Hematopoietic multipotent progenitor cell treated with erythropoietin and hydrocortisone succinate and interleukin-3 and kit ligand, for 4 days (in vitro differentiated cells): Measurements from ENCODE around the gene UBR4.
"Not testable (repeated sequence)": the region's sequence is repeated elsewhere in the genome, so short reads cannot be mapped to it uniquely, and the experiment has no call there.

ENCODE experiments used
- DNase-seq: peaks from one replicate; pipeline ENCODE4 v3.0.0-alpha.2; 2015

The UBR4 gene

GRCh38 chr1:19209990-19210771 lies at the start of gene UBR4:
UBR4 (minus strand) TSS chr1:19210266; CDS start chr1:19210248, 18 bp downstream.
- peak; percentile 98 for DNase-seq

DNA sequence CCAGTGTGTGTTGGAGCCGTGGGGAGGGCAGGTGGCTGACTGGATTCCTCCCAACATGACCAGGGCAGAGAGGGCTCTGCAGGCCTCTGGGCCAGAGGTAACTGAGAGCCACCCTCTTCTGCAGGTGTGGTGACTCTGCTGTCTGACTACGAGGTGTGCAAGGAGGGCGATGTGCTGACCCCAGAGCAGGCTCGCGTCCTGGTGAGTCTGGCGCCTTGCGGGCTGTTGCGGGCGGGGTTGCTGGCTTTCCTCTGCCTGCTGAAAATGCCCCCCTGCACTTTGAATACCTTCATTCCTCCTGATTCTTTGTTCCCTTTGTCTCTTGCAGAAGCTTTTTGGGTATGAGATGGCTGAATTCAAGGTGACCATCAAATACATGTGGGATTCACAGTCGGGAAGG lies 48.3 kb upstream of the UBR4 start:
- DNase-seq: no peak

DNA sequence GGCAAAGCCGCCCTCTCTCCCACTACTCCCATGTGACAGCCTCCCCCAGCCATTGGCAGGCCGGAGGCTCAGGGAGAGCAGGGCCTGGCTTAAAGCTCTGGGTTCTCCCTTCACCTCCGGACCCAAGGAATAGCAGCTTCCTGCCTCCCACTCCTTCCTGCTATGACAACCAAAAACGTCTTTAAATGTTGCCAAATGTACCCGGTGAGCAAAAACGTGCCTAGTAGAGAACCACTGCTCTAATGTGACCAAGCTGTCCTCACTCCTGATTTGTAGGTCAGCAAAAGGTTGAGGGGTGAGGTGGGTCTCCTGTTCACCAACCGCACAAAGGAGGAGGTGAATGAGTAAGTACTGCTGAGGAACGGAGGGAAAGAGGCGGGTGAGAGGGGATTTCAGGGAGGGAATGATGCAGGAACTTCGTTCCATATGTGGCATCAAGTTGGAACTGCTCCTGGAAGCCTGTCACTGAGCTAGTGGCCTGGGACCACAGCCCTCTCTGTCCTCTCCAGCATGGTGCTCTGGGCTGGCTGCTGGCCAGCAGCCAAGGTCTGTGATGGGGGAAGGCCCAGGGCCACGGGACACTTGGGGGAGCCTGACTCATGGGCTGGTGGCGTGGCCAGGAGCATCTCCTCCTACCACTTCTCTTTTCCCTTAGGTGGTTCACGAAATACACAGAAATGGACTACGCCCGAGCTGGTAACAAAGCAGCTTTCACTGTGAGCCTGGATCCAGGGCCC lies 47.3 kb upstream of the UBR4 start:
- no peak for DNase-seq

- not testable (repeated sequence) for DNase-seq
Measured at GRCh38 chr1:19256301-19256700, 46.2 kb upstream of the UBR4 start.

DNA sequence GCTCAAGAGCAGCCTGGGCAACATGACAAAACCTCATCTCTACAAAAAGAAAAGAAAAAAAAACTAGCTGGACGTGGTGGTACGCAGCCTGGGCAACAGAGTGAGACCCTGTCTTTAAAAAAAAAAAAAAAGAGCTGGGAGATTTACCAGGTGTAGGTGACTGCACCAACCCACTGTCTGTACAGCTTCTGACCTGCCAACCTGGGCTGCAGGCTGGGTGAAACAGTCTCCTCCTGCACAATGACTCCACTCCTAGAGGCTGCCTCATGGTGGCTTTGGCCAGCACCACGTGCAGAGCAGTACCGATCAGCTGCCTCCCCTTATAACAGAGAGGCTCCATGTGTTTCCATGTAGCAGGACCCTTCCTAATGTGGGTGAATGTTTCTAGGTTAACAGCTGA lies 45.2 kb upstream of the UBR4 start:
- no peak for DNase-seq

- no peak for DNase-seq
Measured at GRCh38 chr1:19254416-19254815, 44.4 kb upstream of the UBR4 start.

DNA sequence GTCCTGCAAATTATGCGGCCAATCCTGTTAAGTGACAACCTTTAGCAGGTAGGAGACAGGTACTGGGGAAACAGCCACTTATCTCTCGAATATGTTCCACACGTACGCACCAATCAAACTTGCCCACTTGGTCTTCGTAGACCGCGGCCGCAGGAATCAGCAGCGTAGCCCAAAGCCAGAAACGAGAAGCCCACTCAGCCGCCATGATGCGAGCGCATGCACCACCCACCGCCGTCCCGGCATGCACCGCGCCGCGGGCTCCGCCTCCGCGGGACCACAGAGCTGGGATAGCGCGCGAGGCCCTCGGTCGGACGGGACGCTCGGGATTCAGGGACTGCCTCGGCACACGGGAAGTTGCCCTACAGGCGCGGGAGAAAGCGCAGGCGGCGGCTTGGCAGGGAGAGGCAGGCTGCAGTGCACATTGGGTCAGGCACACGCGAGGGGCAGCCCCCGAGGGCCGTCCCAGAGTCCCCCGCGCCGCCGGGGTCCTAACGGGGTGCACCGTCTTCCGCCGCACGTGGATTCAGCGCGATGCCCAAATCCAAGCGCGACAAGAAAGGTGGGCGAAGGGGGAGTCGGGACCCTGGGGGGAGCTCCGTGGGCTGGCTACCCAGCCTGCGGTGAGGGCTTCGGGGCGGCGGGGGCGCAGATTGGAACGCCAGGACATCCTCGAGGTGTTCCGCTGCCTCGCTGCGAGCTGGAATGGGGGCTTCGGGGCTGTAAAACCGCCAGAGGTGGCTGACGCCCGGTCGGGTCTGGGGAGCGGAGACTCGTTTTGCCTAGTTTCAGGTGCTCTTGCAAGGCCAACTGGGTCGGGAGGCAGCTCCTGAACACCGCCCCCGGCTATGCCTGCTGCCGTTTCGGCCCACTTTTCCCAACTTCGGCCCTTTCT lies 41.5 kb upstream of the UBR4 start, which contains the start of the genes EMC1 and MRTO4:
EMC1 (minus strand) TSS at position 220 of the 892 bp plus-strand sequence; CDS start at position 205, 15 bp downstream.
MRTO4 (plus strand) TSS at position 501 of the 892 bp plus-strand sequence; CDS start at position 532, 31 bp downstream.
- DNase-seq: peak; percentile 93

DNA sequence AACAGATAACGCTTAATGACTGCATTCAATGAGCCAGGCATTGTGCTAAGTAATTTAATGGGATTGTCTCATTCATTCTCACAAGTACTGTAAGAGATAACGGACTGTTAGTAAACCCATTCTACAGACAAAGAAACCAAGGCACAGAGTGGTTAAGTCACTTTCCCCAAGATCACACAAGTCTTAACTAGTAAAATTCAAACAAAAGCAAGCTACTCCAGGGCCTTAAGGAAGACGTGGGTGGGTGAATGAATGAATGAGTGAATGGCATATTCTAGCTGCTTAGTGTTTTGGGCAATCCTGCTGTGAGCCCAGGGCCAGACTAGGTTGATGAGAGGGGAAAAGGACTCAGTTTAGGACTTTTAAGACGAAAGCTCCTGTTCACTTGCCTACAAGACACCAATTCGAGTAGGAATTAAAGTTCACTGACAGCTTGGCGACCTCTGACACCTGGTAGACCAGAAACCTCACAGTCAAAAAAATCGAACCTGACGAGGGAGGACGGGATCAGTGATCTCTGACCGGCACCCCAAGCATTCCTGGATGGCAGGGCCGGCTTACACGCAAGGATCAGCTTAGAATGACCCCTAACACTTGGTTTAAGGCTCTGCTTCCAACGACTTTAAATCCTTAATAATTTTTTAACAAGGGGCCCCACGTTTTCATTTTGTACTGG lies 40.7 kb upstream of the UBR4 start:
- peak; percentile 40 for DNase-seq

- peak; percentile 84 for DNase-seq
Measured at GRCh38 chr1:19240673-19241538, 30.8 kb upstream of the UBR4 start.

- DNase-seq: no peak
Measured at GRCh38 chr1:19239876-19240275, 29.8 kb upstream of the UBR4 start.

- no peak for DNase-seq
Measured at GRCh38 chr1:19234224-19234623, 24.2 kb upstream of the UBR4 start.

- DNase-seq: peak; percentile 25
Measured at GRCh38 chr1:19232524-19232846, 22.4 kb upstream of the UBR4 start.

DNA sequence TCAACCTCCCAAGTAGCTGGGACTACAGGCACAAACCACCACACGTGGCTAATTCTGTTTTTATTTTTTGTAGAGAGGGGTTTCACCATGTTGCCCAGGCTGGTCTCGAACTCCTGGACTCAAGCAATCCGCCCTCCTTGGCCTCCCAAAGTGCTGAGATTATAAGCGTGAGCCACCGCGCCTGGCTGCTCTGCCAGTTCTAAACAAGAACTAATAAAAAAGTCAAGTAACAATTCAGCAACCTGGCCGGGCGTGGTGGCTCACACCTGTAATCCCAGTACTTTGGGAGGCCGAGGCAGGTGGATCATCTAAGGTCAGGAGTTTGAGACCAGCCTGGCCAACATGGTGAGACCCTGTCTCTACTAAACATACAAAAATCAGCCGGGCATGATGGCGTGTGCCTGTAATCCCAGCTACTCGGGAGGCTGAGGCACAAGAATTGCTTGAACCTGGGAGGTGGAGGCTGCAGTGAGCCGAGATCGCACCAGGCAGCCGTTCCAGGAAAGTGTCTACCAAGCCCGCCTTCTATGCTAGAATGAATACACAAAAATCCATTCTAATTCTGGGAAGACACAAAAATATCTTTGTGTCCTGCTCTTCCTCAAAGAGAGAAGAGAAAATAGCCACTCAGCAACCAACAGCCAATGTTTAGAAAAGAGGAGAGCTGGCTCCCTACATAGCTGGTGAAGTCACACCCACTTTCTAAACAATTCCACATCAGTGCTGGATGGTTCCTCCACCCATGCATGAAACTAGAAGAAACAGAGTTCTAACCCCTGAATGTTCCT lies 21.9 kb upstream of the UBR4 start:
- DNase-seq: not testable (repeated sequence)

- DNase-seq: no peak
Measured at GRCh38 chr1:19229828-19230325, 19.8 kb upstream of the UBR4 start.

DNA sequence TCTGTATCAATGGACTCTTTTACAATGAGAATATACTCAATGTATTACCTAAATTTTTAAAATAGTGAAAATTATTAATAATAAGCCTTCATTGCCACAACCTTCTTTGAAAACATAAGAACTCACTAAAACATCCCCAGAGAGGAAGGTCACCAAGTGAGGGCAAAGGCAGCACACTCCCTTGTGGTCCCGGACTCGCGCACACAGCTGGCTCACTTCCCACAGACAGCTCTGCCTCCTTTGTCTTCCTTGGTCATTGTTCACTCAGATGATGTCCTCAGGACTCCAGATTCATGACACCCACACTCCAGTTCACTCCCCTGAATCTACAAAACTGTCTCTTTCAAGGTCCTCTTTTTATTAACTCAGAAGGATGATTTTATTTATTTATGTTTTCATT lies 19.2 kb upstream of the UBR4 start:
- DNase-seq: no peak

- DNase-seq: no peak
Measured at GRCh38 chr1:19222979-19223824, 13.1 kb upstream of the UBR4 start.

- no peak for DNase-seq
Measured at GRCh38 chr1:19222573-19222972, 12.5 kb upstream of the UBR4 start.

GRCh38 chr1:19220991-19221390 lies 10.9 kb upstream of the UBR4 start:
- DNase-seq: peak; percentile 22

GRCh38 chr1:19220080-19220846 lies 10.2 kb upstream of the UBR4 start:
- DNase-seq: no peak
